NCI-H345 treated with DMSO at 0.1 percent for 48 hours (cell line): ENCODE data around the gene SMC5.
"Not testable (repeated sequence)": the region's sequence is repeated elsewhere in the genome, so short reads cannot be mapped to it uniquely, and the experiment has no call there.

Experiments used
- DNase-seq: peaks from one replicate; lab custom pipeline; 2025; ENCODE audit not compliant: unreplicated experiment; lab: John Stamatoyannopoulos, UW

The SMC5 gene

DNA sequence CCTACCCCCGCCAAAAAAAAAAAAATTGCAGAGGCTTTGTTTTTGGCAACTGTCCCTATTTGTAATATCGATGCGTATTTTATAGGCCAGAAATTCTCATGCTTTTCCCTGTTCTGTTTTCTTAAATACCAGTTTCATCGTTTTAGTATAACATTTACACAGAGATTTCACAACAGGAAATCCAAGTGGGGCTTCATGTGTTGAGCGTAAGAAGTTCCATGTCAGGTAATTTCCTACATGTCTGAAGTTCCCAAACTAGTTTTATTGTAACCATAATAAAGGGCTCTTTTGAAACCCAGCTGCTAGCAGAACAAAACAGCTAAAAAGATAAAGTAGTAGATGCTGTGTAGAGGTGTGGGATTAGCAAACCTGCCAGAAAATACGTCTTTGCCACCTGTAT lies 4.2 kb downstream of the SMC5 start:
- no peak for DNase-seq

DNA sequence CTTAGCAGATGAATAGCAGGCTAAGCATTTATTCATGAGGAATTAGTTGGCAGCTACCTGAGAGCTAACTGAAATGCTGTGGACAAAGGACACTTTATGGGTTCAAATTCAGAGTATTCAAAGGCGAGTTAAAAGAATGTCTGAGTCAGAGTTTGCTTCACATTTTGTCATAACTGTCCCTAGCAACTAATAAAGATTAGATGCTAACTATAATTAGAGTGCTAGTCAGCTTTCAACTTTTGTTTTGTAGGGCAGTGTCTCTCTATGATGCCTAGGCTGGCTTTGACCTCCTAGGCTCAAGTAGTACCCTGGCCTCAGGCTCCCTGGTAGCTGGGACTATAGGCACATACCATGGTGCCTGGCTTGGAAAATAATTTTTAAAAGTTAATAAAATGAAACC lies 4.6 kb downstream of the SMC5 start:
- DNase-seq: no peak

DNA sequence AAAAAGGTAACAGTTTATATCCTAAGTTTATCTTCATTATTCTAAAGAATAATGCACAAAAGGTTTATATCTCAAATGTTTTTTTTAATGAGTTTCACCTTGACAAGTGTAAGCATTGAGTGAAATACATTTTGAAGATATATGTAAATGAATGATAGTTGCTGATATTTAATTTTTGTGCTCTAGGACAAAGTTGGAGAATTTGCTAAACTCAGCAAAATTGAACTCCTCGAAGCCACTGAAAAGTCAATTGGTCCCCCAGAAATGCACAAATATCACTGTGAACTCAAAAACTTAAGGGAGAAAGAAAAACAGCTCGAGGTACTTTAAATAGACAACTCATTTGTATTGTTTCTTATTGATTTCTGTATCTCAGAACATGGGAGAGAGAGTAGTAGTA lies 19.5 kb downstream of the SMC5 start:
- no peak for DNase-seq

DNA sequence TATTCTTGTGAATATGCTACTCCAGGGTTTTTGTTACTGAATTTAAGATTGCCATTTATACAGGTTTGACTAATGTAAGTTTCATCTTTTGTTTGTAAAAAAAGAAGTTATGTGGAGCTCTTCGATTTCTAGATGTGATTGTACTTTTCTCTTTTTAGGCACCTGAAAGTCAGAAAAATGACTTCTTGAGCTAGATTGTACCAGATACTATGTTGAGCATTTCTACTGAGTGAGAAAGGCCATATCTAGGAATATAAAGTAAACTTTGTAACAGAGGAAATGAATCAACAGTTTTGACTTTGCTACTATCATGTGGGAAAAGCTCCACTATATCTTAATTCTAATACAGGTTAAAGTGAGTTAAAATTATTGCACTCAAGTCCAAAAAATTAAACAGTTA lies 25.1 kb downstream of the SMC5 start:
- DNase-seq: no peak

DNA sequence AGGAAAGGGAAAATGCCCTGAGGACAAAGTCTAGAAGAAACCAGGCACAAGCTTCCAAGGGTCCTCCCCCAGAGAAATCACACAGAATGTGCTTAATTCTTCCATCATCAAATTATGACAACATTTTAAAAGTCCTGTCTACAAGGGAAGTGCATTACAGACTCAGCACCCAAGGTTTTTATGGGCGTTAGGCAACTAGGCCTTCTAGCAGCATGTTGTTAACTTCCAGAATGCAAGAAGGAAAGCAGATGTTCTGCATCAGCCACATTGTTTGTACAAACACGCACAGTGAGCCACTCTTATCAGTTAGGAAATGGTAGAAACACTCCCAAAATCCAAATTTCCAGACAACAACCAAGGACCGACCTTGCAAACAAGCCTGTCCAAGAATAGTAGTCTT lies 26.5 kb downstream of the SMC5 start:
- DNase-seq: no peak

DNA sequence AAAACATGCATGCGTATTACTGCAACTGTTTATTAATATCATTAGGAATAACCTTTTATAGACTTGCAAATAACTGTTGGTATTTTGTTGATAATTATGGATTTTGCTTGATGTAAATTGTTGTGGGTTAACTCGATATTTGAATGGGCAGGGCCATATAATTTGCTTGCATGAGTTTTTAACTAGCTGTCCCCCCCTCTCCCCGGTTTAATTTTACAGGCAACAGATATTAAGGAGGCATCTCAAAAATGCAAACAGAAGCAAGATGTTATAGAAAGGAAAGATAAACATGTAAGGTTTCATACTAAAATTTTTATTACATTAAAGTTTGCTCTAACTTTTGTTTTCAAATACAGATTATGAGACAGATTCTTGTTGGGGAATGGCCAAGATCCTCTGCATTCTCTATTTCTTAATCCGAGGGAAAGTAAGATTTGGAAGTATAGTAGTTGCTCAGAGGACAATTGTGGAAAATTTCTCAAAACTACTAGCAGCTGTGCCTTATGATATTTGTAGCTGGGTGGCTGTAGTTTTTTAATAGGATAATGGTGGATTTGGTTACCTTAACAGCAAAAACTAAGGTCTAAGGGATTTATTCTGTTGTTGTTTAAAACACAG lies 27.3 kb downstream of the SMC5 start:
- DNase-seq: no peak

DNA sequence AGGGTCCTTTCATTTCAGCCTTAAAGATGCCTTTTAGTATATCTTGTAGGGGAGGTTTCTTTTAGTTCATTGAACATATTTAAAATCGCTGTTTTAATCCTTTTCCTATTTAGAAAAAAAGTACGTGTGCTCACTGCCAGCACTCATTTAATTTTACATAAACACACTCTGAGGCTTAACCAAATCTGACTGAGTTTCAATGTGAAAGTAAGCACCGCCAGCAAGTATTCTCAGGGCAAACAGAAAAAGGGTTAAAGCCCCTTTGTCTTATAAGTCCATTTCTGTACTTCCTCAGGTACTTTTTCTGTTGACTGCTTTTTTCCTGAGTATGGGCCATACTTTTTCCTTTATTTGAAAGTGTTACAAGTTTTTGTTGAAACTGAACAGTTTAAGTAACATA lies 31.8 kb downstream of the SMC5 start:
- DNase-seq: no peak

DNA sequence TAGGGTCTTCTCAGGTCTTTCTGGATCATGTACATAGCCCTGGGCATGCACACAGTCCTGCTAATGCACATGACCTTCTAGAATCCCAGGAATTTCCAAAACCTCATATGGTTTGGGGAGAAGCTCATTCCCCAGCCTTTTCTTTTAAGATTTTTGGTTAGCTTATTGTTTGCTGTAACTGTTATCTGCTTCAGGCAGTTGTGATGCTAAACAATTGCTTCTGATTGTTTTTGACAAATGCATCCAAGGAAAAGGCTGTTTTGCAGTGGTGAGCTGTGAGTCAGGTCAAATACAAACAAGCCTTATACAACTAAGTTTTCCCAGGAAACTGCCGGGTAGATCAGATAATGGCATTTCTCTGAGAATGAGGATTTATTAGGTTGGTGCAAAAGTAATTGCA lies 32.7 kb downstream of the SMC5 start:
- no peak for DNase-seq

DNA sequence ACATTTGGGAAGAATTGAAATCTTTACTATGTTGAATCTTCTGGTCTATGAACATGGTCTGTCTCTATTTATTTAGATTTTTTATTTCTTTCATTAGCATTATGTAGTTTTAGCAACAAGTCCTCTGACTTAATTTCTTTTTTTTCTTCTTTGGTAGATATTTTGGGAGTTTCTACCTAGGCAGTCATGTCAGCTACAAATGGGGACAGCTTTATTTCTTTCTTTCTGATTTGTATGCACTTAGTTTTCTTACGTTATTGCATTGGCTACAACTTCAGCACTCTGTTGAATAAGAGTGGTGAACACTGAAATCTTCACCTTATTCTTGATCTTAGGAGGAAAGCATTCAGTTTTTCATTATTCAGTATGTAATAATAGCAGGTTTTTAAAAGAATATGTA lies 33.5 kb downstream of the SMC5 start:
- DNase-seq: no peak

DNA sequence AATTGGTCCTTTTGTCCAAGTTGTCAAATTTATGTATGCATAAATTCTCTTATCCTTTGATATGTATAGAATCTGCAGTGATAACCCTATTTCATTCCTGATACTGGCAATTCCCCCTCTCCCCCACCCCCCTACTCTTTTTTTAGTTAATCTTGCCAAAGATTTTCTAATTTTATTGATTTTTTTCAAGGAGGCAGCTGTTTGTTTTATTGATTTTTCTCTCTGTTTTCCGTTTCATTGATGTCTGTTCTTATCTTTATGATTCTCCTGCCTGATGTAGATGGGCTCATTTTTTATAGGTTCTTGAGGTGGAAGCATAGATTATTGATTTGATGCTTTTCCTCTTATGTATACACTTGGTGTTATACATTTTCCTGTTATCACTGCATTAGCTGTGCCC lies 34.4 kb downstream of the SMC5 start:
- DNase-seq: no peak

DNA sequence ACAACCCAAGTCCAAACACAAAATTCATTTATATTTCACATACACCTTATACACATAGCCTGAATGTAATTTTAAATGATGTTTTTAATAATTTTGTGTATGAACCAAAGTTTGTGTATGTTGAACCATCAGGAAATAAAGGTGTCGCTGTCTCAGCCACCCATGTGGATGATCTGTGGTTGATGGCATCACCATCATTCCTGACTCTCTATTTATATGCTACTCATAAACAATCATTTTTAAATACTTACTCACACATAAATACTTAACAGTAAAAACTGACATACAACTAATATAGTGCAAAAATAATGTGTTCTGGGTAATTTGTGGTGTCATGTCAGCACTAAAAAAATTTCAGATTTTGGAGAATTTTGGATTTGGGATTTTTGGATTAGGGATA lies 38.4 kb downstream of the SMC5 start:
- DNase-seq: no peak

DNA sequence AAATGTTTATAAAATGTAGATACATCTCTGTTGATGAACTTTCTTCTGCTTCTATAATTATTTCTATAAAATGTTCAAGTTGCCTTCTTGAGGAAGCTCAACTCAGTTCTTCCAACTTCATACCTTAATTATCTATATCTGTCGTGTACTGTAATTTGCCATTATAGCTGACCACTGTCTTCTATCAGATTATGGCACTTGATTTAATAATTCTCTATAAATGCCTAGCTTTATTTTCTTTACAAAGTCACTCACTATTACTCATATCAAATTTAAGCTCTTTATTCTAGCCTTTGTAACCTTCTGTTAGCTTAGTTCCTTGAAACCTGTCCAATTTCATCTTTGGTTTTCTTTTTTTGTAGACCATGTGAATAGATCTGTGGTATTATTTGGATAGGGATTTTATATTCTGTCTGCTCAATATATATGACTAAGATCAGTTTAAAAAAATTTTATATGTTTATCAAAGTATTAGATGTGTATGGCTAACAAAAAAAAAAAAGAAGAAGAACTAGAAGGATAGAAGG lies 39.5 kb downstream of the SMC5 start:
- no peak for DNase-seq

DNA sequence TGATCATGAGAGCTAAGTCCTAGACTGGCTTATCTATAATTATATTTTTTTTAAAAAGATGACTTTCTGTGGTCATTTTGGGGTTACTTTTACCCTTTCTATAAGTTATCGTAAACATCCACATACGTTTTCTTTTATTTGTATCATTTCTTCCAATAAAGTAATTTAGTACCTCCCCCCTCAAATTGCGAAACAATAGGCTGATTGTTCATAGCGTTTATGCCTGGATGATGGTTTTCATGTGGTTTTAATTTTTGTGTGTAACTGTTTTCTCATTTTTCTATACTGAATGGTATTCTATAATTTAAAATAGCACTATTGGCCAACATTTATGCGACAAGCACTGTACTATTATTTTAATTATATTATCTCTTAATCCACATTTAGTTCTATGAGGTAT lies 44.5 kb downstream of the SMC5 start:
- no peak for DNase-seq

DNA sequence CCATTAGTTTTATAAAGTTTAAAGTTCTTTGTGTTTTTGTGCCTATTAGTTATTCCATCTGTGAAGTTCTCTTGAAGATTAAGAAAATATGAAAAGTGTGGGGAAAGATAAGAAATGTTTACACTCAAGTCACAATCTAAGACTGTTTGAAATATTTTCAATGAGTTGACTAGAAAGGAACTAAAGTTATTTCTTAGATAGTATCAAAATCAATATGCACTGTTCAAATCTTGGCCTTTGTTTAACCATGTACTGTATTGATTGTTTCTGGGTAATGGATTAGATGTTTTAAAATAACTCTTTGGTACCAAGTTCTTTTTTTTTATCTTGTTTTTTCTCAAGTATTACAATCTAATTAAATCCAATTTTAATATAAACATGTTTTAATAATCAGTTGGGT lies 46.0 kb downstream of the SMC5 start:
- DNase-seq: no peak

DNA sequence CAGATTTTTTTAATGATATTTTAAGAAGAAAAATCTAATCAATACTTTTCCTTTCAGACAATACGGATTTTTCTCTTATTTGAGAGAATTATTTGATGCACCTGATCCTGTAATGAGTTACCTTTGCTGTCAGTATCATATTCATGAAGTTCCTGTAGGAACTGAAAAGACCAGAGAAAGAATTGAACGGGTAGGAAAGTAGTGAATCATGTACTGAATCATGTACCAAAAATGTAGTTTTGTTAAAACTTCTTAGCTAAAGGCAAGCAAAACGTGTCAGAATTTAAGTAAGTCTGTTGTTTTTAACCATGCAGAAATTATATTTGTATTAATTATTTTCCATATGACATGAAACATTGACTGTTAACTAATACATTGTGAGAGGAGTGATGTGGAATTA lies 56.6 kb downstream of the SMC5 start:
- no peak for DNase-seq

DNA sequence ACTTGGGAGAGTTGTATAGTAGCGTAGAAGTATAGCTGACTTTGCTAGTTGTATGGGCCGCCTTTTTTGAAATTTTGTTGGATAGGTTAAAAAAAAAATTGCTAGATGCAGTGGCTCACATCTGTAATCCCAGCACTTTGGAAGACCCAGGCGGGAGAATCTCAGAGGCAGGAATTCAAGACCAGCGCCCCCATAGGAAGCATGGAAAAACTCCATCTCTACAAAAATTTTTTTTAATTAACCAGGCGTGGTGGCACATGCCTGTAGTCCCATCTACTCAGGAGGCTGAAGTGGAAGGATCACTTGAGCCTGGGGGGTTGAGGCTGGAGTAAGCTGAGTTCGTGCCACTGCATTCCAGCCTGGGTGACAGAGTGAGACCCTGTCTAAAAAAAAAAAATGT lies 59.2 kb downstream of the SMC5 start:
- no peak for DNase-seq

DNA sequence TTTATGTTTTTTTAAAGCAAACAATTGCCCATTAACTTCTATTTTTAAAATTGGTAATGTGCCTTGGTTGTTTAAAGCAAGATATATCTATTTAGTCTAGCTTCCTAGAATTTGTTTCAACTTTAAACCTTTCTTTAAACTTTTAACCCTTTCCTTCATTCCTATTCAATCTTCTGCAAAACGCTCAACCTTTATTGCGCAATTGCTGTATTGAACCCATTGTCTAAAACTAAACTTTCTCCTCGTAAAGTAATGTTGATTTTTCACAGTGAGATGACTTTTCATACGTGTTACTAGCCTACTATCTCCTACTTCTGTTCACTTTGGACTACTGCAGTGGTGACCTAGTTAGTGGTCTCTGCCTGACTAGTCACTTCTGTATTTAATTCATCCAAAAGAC lies 63.3 kb downstream of the SMC5 start:
- no peak for DNase-seq

DNA sequence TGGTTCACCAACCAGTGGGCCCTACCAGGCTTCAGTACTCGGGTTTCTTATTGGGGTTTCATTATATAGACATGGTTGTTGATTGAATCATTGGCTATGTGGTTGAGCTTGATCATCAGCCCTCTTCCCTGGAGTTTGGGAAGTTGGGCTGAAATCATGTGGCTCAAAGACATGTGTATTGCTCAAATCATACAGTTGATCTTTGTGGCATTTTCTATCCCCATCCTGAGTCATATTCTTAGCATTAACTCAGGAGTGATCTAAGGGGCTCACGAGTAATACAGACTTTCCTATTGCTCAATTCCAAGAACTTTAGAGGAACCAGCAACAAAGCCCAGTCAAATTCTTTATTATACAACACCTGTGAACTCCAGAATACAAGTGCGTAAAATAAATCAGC lies 66.2 kb downstream of the SMC5 start:
- DNase-seq: no peak

DNA sequence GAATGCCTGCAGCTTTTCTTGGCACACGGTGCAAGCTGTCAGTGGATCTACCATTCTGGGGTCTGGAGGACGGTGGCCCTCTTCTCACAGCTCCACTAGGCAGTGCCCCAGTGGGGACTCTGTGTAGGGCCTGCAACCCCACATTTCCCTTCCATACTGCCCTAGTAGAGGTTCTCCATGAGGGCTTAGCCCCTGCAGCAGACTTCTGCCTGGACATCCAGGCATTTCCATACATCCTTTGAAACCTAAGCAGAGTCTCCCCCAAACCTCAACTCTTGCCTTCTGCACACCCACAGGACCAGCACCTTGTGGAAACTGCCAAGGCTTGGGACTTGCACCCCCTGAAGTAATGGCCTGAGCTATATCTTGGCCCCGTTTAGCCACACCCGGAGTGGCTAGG lies 69.8 kb downstream of the SMC5 start:
- not testable (repeated sequence) for DNase-seq

DNA sequence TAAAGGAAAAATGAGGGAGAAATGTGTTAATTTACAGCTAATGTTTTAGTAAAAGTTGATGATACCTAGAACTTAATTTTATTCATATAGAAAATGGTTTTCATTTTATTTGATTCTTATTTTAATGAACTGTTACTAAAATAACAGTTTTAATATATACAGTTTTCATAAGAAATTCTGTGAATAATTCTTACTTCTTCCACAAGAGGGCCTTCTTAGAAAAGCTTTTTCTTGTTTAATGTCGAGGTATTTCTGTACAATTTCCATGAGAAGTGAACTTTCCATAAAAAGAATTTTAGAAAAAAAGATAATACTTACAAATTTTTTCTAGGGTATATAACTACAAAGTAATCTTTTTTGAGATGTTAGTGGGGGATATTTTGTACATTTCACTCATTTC lies 81.8 kb downstream of the SMC5 start:
- DNase-seq: no peak

DNA sequence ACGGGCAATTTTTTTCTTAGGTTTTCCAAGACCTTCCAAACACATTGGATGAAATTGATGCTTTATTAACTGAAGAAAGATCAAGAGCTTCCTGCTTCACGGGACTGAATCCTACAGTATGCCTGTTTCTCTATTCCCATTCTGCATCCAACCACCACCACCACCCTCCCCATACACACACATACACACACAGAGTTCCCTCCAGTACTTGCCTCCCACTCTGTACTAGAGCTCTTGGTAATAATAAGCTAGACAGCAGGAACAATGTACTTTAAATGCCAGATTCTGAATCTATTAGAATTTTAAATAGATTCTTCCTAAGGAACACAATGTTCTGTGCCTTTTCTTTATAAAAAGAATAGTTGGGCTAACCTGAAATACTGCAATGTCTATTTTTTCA lies 88.3 kb downstream of the SMC5 start:
- DNase-seq: no peak

DNA sequence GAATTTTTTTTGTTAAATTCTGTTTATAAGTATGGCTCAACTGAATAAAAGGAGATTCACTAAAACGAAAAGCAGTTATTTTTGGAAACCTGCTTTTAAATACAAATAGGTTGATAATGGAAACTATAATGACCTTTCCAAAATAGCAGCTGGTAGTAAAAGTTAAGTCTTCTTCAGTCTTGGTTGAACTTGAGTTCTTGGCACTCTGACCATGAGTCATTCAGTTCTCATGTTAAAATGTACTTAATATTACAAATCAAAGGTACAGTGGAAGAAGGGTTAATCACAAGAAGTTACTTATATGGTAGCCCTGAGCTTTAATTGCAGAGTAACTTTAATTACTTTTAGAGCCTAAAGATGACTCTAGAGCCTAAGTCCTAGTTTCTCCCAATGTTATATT lies 93.6 kb downstream of the SMC5 start:
- DNase-seq: no peak

DNA sequence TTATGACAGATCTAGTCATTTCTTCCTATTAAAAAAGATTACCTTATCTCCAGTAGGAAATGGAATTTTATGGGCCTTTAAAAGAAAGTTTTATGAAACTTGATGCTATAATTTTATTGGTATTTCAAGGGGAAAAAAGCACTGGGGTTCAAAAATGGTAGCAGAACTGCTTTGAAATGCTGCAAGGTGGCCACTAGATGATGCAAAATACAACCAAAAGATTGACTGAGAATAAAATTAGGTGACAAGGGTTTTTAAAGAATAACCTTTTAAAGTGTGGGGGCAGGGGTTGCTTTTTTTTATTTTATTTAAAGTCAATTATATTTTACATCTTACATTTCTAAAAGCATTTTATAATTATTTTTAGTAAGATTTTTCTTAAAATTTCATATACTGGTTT lies 94.0 kb downstream of the SMC5 start:
- no peak for DNase-seq

DNA sequence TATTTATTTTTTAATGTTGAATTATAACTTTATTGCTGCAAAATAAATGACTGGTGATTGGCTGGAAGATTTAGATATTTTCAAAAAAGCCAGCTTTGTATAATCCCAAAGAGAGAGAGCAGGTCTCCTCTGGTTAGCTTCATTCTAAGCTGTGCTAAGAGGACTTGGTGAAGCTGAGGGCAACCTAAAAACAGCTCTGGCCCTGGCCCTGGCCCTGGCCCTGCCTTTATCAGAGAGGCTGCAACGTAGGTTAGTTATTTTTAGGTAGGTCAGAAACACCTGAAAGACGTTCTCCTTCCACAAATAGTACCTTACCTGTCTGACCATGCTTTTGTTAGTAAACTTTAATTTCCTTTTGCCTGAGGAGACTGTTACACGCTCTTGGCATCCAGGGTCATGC lies 97.0 kb downstream of the SMC5 start:
- DNase-seq: no peak
